ENCODE results near the gene DCTD. TPM values are rescaled to one million over a fixed set of nuclear protein-coding genes. Genes with fewer than 3 reads are reported as not detected.

DCTD gene
- total and polyA plus RNA-seq, 2 of the 13 experiments (the other 11 are each of a cell fraction or from before 2014, with no cell fraction given): 85.1 to 95.3 TPM

DNA sequence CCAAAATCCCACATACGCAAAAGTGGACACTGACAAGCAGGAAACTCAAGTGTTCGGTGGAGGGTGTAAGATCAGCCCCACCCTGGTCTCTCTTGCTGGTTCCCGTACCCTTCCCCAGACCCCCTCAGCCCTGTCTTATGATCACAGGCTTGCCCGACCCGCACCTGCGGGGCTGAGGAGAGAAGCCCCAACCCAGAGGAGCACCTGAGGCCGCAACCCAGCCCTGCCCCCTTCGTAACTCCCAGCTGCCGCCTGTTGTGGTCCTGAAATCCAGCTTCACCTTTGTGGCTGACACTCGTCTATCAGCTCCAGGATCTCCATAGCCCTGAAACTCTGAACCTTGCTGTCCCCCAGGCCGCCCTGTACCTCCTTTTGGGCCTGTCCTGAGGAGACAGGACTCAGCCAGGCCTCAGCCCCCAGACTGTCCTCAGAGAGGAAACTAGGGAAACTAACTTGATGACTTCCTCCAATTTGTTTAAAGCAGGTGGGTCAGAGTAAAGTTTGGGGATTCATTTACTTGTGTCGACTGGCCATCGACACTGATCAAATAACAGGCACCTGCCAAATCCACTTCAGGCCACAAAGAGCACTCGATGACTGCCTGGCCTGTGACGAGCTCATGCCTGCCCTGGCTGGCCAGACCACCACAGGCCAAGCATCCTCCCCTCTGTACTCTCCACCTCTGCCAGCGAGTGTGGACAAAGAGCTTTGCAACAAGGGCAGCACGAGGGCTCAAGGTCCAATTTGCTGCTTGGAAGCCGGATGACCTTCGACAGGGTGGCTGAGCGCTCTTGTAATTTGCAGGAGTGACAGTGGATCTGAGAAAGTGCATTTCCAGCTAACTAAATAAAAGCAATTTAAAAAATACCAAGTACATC, 19.3 kb downstream of the DCTD start (continued):
- TF ChIP-seq, protein P1, sequence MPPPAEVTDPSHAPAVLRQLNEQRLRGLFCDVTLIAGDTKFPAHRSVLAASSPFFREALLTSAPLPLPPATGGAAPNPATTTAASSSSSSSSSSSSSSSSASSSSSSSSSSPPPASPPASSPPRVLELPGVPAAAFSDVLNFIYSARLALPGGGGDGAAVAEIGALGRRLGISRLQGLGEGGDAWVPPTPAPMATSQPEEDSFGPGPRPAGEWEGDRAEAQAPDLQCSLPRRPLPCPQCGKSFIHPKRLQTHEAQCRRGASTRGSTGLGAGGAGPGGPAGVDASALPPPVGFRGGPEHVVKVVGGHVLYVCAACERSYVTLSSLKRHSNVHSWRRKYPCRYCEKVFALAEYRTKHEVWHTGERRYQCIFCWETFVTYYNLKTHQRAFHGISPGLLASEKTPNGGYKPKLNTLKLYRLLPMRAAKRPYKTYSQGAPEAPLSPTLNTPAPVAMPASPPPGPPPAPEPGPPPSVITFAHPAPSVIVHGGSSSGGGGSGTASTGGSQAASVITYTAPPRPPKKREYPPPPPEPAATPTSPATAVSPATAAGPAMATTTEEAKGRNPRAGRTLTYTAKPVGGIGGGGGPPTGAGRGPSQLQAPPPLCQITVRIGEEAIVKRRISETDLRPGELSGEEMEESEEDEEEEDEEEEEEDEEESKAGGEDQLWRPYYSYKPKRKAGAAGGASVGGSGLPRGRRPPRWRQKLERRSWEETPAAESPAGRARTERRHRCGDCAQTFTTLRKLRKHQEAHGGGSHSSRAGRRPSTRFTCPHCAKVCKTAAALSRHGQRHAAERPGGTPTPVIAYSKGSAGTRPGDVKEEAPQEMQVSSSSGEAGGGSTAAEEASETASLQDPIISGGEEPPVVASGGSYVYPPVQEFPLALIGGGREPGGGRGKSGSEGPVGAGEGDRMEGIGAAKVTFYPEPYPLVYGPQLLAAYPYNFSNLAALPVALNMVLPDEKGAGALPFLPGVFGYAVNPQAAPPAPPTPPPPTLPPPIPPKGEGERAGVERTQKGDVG (CRISPR knock-in tag; IDR thresholded peaks at IDR 0.05; ENCODE audit: borderline replicate concordance): peak; percentile 84; the same call in 1 of the 2 replicates
- TF ChIP-seq ZFP37 (CRISPR knock-in tag; IDR thresholded peaks at IDR 0.05; ENCODE audit: borderline replicate concordance) (0 out of 2 replicates have a peak, but pooled peaks have one; percentile 34), ISL2 (CRISPR knock-in tag; IDR thresholded peaks at IDR 0.05) (peak; percentile 72; the same call in 1 of the 2 replicates), ZNF747 (CRISPR knock-in tag; IDR thresholded peaks at IDR 0.05; ENCODE audit: borderline replicate concordance) (peak; percentile 97), JDP2 (CRISPR knock-in tag; IDR thresholded peaks at IDR 0.05; ENCODE audit: borderline replicate concordance) (no peak), ZNF605 (CRISPR knock-in tag; IDR thresholded peaks at IDR 0.05) (0 out of 2 replicates have a peak, but pooled peaks have one; percentile 42), WIZ (CRISPR knock-in tag; IDR thresholded peaks at IDR 0.05) (no peak), ZNF7 (CRISPR knock-in tag; IDR thresholded peaks at IDR 0.05) (peak; percentile 89), CHCHD3 (CRISPR knock-in tag; IDR thresholded peaks at IDR 0.05) (no peak), ZSCAN31 (CRISPR knock-in tag; IDR thresholded peaks at IDR 0.05; ENCODE audit: low read depth) (peak; percentile 90), ZBTB20 (CRISPR knock-in tag; IDR thresholded peaks at IDR 0.05; ENCODE audit: borderline replicate concordance, low read depth) (peak; percentile 86; the same call in 1 of the 2 replicates), ZNF678 (CRISPR knock-in tag; IDR thresholded peaks at IDR 0.05) (0 out of 2 replicates have a peak, but pooled peaks have one; percentile 61)
- TF ChIP-seq, protein P2, sequence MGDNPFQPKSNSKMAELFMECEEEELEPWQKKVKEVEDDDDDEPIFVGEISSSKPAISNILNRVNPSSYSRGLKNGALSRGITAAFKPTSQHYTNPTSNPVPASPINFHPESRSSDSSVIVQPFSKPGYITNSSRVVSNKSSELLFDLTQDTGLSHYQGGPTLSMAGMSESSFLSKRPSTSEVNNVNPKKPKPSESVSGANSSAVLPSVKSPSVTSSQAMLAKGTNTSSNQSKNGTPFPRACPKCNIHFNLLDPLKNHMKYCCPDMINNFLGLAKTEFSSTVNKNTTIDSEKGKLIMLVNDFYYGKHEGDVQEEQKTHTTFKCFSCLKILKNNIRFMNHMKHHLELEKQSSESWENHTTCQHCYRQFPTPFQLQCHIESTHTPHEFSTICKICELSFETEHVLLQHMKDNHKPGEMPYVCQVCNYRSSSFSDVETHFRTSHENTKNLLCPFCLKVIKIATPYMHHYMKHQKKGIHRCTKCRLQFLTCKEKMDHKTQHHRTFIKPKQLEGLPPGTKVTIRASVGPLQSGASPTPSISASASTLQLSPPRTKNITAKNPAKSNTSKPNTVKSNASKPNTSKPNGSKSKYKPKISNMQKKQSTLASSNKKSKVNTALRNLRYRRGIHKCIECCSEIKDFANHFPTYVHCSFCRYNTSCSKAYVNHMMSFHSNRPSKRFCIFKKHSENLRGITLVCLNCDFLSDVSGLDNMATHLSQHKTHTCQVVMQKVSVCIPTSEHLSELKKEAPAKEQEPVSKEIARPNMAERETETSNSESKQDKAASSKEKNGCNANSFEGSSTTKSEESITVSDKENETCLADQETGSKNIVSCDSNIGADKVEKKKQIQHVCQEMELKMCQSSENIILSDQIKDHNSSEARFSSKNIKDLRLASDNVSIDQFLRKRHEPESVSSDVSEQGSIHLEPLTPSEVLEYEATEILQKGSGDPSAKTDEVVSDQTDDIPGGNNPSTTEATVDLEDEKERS (CRISPR knock-in tag; IDR thresholded peaks at IDR 0.05): peak; percentile 62; the same call in 1 of the 2 replicates
- TF ChIP-seq, protein P3, sequence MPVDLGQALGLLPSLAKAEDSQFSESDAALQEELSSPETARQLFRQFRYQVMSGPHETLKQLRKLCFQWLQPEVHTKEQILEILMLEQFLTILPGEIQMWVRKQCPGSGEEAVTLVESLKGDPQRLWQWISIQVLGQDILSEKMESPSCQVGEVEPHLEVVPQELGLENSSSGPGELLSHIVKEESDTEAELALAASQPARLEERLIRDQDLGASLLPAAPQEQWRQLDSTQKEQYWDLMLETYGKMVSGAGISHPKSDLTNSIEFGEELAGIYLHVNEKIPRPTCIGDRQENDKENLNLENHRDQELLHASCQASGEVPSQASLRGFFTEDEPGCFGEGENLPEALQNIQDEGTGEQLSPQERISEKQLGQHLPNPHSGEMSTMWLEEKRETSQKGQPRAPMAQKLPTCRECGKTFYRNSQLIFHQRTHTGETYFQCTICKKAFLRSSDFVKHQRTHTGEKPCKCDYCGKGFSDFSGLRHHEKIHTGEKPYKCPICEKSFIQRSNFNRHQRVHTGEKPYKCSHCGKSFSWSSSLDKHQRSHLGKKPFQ (CRISPR knock-in tag; IDR thresholded peaks at IDR 0.05; ENCODE audit: insufficient replicate concordance): no peak
- TF ChIP-seq, protein P4, sequence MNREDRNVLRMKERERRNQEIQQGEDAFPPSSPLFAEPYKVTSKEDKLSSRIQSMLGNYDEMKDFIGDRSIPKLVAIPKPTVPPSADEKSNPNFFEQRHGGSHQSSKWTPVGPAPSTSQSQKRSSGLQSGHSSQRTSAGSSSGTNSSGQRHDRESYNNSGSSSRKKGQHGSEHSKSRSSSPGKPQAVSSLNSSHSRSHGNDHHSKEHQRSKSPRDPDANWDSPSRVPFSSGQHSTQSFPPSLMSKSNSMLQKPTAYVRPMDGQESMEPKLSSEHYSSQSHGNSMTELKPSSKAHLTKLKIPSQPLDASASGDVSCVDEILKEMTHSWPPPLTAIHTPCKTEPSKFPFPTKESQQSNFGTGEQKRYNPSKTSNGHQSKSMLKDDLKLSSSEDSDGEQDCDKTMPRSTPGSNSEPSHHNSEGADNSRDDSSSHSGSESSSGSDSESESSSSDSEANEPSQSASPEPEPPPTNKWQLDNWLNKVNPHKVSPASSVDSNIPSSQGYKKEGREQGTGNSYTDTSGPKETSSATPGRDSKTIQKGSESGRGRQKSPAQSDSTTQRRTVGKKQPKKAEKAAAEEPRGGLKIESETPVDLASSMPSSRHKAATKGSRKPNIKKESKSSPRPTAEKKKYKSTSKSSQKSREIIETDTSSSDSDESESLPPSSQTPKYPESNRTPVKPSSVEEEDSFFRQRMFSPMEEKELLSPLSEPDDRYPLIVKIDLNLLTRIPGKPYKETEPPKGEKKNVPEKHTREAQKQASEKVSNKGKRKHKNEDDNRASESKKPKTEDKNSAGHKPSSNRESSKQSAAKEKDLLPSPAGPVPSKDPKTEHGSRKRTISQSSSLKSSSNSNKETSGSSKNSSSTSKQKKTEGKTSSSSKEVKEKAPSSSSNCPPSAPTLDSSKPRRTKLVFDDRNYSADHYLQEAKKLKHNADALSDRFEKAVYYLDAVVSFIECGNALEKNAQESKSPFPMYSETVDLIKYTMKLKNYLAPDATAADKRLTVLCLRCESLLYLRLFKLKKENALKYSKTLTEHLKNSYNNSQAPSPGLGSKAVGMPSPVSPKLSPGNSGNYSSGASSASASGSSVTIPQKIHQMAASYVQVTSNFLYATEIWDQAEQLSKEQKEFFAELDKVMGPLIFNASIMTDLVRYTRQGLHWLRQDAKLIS (CRISPR knock-in tag; IDR thresholded peaks at IDR 0.05): 0 out of 2 replicates have a peak, but pooled peaks have one; percentile 62

All from HepG2 (cell line).